Muscle layer of colon (tissue), 2 donors: ENCODE measurements around the gene DNAJC4.

Source experiments
- H3K27ac ChIP-seq: one replicate; pipeline ENCODE4 v1.7.0; 2013; ENCODE audit warnings: low read depth, mild to moderate bottlenecking, low read length, moderate library complexity
- H3K27me3 ChIP-seq, 2 donors: one replicate each; pipeline ENCODE4 v1.7.0; 2013; ENCODE audit warnings: low read length in 2 of 2, mild to moderate bottlenecking in 2 of 2; ENCODE audit not compliant: insufficient read depth in 2 of 2, control insufficient read depth in 1 of 2
- H3K36me3 ChIP-seq: one replicate; pipeline ENCODE4 v1.7.0; 2013; ENCODE audit warnings: mild to moderate bottlenecking, low read length; ENCODE audit not compliant: insufficient read depth
- H3K4me1 ChIP-seq: one replicate; pipeline ENCODE4 v1.7.0; 2013; ENCODE audit warnings: mild to moderate bottlenecking, low read length; ENCODE audit not compliant: insufficient read depth
- H3K4me3 ChIP-seq, 2 donors: one replicate each; pipeline ENCODE4 v1.7.0; 2013; ENCODE audit warnings: low read length in 2 of 2, low read depth in 1 of 2, mild to moderate bottlenecking in 1 of 2, moderate library complexity in 1 of 2
- H3K9ac ChIP-seq: one replicate; pipeline ENCODE4 v1.7.0; 2013; ENCODE audit warnings: low read length
- H3K9me3 ChIP-seq: one replicate; pipeline ENCODE4 v1.7.0; 2013; ENCODE audit warnings: mild to moderate bottlenecking, low read length
- donor health status: abdominal sarcoma.
- donor health status: Adenocarcinoma of cecum.

DNAJC4 gene

DNA sequence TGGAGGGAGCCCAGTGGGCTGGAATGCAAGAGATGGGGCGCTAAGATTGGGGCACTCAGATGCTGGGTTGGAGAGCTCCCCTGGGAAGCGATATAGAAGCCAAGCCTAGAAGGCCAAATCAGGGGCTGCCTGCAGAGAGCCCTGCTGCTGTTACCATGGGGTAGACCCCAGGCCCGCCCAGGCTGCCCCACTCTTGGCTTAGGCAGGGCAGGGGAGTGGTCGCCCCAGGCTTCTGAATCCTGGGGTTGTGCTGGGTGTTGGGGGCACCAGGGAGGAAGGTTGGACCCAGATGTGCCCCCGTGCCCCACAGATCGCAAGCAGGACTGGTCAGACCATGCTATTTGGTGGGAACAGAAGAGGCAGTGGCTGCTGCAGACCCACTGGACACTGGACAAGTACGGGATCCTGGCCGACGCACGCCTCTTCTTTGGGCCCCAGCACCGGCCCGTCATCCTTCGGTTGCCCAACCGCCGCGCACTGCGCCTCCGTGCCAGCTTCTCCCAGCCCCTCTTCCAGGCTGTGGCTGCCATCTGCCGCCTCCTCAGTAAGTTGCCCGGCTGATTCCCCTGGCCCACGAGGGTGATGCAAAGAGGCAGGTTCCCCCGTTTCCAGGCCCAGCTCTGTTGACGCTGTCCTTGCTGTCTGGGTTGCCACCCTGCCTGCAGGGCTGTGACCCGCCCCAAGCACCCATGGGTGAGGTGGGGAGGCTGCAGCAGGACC lies 19.9 kb upstream of the DNAJC4 start:
- no peak overlapping the region for H3K4me3 ChIP-seq
- H3K4me1 ChIP-seq = peaks cover 3% of the 10 kb centered on the region
- no peak overlapping the region for H3K27ac ChIP-seq
- no peaks in the 10 kb centered on the region for H3K27me3 ChIP-seq
- no peaks in the 10 kb centered on the region for H3K36me3 ChIP-seq
- no peaks in the 10 kb centered on the region for H3K9me3 ChIP-seq
- no peak overlapping the region for H3K9ac ChIP-seq

DNA sequence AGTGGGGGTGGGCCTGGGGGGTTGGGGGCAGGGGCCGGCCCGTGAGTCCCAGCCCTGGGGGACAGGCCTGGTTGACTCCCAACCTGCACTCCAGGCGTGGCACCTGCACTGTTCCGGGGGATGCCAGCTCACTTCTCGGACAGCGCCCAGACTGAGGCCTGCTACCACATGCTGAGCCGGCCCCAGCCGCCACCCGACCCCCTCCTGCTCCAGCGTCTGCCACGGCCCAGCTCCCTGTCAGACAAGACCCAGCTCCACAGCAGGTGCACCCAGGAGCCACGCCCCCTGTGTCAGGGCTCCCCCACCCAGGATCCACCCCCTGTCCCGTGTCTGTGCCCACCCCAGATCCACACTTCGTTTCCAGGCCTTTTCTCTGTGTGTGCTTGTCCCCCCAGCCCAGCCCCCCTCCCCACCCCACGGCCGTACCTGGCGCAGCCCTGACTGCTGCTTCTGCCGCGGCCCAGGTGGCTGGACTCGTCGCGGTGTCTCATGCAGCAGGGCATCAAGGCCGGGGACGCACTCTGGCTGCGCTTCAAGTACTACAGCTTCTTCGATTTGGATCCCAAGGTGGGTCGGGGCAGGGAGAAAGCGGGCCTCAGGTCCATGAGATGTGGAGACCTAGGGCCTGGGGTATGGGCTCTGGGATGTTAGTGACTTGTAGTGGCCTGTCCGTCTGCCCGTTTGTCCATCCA lies 19.0 kb upstream of the DNAJC4 start:
- peaks cover 3% of the 10 kb centered on the region for H3K4me1 ChIP-seq
- no peak overlapping the region for H3K27ac ChIP-seq
- no peaks in the 10 kb centered on the region for H3K9me3 ChIP-seq
- H3K9ac ChIP-seq = no peak overlapping the region
- no peaks in the 10 kb centered on the region for H3K27me3 ChIP-seq
- no peaks in the 10 kb centered on the region for H3K36me3 ChIP-seq
- no peak overlapping the region for H3K4me3 ChIP-seq

DNA sequence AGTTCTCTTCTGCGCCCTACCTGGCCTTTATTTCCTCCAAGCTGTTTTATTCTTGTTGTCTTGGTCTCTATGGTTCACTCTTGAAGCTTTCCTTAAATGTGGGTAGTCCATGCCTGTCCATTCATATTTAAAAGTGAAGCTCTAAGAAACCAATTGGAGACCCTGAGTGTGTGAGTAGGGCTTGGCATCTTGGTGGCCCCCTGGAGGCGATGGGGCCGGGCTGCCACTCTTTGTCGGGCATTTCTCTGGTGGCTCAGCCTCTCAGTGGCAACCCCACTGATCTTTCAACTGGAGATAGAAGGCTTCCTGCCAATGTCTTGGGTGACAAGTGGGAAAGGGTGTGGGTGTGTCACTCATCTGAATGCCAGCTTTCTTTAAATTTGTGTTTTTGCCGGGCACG lies 13.5 kb upstream of the DNAJC4 start:
- Histone ChIP-seq H3K27ac (no peak overlapping the region), H3K4me3 (no peak overlapping the region), H3K9ac (no peak overlapping the region), H3K27me3 (no peaks in the 10 kb centered on the region), H3K9me3 (no peaks in the 10 kb centered on the region), H3K36me3 (no peaks in the 10 kb centered on the region), H3K4me1 (no peaks in the 10 kb centered on the region)

DNA sequence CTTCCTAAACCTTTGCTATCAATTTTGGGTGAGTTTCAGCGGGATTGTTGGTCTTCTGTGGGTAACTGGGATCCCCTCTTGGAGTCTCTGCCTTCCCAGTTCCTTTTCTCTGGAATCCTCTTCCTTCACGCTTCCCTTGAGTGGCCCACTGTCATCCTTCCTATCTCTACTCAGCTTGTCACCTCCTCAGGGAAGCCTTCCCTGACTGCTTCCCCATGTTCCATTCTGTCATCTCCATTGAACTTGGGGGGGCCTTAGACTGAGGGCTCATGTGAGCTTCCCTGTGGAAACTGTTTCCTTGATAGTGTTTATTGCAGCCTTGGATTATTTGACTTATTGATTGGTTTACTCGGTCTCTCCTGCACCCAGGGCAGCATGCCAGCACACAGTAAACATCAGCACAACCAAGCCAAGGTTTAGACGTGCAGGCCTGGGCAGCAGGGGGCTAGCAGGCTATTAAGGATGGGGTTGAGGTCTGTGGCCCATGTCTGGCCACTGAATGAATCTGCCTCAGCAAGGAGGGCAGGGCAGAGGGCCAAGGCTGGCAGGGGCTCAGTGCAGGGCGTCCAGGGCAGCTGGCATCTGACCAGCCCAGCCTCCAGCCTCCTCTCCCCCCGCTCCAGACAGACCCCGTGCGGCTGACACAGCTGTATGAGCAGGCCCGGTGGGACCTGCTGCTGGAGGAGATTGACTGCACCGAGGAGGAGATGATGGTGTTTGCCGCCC lies 11.6 kb upstream of the DNAJC4 start:
- H3K9ac ChIP-seq = no peak overlapping the region
- no peaks in the 10 kb centered on the region for H3K27me3 ChIP-seq
- H3K36me3 ChIP-seq = no peaks in the 10 kb centered on the region
- no peaks in the 10 kb centered on the region for H3K4me1 ChIP-seq
- H3K4me3 ChIP-seq = no peak overlapping the region
- H3K27ac ChIP-seq = no peak overlapping the region
- H3K9me3 ChIP-seq = no peaks in the 10 kb centered on the region

DNA sequence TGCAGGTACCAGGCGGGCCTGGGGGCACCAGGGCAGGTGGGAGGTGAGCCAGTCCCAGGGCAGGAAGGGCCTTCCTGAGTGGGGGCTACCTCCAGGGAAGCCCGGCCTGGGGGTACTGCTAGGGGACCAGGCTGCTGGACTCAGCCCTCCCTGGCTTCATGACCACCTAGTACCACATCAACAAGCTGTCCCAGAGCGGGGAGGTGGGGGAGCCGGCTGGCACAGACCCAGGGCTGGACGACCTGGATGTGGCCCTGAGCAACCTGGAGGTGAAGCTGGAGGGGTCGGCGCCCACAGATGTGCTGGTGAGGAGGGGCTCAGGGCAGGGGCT lies 11.0 kb upstream of the DNAJC4 start:
- no peak overlapping the region for H3K27ac ChIP-seq
- no peaks in the 10 kb centered on the region for H3K9me3 ChIP-seq
- H3K4me3 ChIP-seq = no peak overlapping the region
- no peak overlapping the region for H3K9ac ChIP-seq
- no peaks in the 10 kb centered on the region for H3K4me1 ChIP-seq
- no peaks in the 10 kb centered on the region for H3K36me3 ChIP-seq
- no peaks in the 10 kb centered on the region for H3K27me3 ChIP-seq

DNA sequence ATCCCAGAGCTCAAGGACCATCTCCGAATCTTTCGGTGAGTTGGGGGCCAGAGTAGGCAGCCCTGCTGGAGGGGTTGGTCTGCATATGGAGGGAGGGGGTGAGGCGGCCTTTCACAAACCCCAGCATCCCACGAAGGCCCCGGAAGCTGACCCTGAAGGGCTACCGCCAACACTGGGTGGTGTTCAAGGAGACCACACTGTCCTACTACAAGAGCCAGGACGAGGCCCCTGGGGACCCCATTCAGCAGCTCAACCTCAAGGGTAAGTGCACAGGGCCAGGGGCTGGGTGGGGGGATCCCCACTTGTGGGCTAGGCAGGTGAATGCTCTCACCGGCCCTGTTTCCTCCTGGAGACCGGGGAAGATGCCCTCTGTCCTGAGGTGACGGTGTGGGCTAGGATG lies 10.6 kb upstream of the DNAJC4 start:
- Histone ChIP-seq H3K36me3 (no peaks in the 10 kb centered on the region), H3K27me3 (no peaks in the 10 kb centered on the region), H3K9me3 (no peaks in the 10 kb centered on the region), H3K27ac (no peak overlapping the region), H3K4me3 (no peak overlapping the region), H3K4me1 (no peaks in the 10 kb centered on the region), H3K9ac (no peak overlapping the region)

DNA sequence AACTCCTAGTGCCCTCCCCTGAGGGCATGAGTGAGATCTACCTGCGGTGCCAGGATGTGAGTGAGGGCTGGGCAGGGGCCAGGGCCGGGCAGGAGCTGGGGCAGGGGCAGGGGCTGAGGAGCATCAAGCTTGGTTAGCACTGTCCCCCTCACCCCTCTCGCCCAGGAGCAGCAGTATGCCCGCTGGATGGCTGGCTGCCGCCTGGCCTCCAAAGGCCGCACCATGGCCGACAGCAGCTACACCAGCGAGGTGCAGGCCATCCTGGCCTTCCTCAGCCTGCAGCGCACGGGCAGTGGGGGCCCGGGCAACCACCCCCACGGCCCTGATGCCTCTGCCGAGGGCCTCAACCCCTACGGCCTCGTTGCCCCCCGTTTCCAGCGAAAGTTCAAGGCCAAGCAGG lies 10.1 kb upstream of the DNAJC4 start:
- Histone ChIP-seq H3K4me1 (peaks cover 4% of the 10 kb centered on the region), H3K4me3 (no peak overlapping the region), H3K36me3 (no peaks in the 10 kb centered on the region), H3K9me3 (no peaks in the 10 kb centered on the region), H3K9ac (no peak overlapping the region), H3K27ac (no peak overlapping the region), H3K27me3 (no peaks in the 10 kb centered on the region)

DNA sequence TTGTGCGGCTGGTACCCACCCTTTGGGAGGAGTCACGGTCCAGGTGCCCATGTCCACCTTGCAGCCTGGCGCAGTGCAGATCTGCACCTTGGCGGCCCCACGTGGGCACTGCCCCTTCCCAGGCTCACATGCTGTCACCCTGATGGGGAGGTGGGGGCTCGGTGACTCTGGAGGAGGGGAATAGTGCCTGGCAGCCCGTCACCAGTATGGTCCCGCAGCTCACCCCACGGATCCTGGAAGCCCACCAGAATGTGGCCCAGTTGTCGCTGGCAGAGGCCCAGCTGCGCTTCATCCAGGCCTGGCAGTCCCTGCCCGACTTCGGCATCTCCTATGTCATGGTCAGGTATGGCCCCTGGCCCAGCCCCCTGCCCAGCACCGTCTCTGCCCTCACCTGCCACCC lies 9.6 kb upstream of the DNAJC4 start:
- H3K4me3 ChIP-seq = no peak overlapping the region
- H3K27me3 ChIP-seq = no peaks in the 10 kb centered on the region
- H3K36me3 ChIP-seq = no peaks in the 10 kb centered on the region
- H3K27ac ChIP-seq = no peak overlapping the region
- no peak overlapping the region for H3K9ac ChIP-seq
- no peaks in the 10 kb centered on the region for H3K9me3 ChIP-seq
- peaks cover 8% of the 10 kb centered on the region for H3K4me1 ChIP-seq

DNA sequence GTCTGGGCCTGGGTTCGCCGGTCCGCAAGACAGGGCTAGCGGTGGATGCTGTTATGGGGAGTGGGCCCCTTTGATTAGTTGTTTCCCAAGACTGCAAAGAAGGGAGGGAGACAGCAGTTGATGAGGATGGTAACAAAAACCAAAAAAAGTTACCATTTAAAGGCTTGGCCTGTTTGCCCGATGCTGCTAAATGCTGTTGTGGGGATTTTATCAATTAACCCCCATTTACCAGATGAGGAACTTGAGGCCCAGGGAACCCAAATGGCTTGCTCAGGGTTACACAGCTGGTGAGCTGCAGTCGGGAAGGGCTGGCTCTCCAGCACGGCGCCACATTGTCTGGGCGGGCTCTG lies 7.7 kb upstream of the DNAJC4 start:
- Histone ChIP-seq H3K4me3 (no peak overlapping the region), H3K9me3 (no peaks in the 10 kb centered on the region), H3K4me1 (peaks cover 20% of the 10 kb centered on the region), H3K27ac (no peak overlapping the region), H3K9ac (no peak overlapping the region), H3K27me3 (no peaks in the 10 kb centered on the region), H3K36me3 (no peaks in the 10 kb centered on the region)

DNA sequence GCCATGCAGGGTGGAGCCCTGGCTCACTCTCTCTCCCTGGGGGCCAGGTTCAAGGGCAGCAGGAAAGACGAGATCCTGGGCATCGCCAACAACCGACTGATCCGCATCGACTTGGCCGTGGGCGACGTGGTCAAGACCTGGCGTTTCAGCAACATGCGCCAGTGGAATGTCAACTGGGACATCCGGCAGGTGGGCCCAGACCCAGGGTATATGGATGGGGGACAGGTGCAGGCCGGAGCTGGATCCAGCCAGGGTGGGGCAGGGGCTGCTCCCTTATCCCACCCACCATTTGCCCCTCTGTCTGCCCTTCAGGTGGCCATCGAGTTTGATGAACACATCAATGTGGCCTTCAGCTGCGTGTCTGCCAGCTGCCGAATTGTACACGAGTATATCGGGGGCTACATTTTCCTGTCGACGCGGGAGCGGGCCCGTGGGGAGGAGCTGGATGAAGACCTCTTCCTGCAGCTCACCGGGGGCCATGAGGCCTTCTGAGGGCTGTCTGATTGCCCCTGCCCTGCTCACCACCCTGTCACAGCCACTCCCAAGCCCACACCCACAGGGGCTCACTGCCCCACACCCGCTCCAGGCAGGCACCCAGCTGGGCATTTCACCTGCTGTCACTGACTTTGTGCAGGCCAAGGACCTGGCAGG lies 7.2 kb upstream of the DNAJC4 start:
- peaks cover 21% of the 10 kb centered on the region for H3K4me1 ChIP-seq
- H3K36me3 ChIP-seq = no peaks in the 10 kb centered on the region
- H3K9me3 ChIP-seq = no peaks in the 10 kb centered on the region
- H3K9ac ChIP-seq = no peak overlapping the region
- H3K27ac ChIP-seq = no peak overlapping the region
- no peak overlapping the region for H3K4me3 ChIP-seq
- no peaks in the 10 kb centered on the region for H3K27me3 ChIP-seq

DNA sequence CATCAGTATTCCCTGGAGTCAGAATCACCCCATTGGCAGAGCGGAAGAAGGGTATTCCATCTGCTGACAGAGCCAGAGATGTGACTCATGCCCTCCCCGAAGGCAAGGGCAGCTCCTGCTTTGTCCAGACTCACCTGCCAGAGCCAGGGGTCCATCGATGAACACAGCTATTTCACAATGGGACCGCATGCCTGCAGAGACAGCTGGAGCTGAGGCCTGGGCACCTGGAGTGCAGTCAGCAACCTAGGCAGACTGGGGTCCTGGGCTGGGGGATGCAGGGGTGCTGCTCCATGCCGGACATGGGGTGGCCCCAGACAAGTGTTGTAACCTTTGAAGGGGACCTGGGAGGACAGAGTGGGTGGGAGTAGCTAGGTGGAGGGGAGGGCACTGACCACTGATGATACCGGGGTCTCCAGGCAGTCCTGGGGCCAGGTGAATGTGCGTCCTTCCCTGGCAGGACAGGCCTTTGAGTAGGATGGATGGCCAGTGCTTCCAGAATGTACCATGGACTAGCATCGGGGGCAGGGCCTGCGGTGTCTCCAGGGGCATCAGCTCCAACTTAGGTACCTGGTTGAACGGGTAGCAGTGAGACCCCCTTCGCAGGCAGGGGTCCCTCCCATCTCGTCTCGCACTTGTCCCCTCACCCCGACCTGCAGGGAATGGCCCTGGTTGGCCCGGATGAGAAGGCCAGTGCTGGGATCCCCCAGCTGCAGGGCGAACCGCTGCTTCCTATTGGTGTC lies 6.0 kb upstream of the DNAJC4 start:
- Histone ChIP-seq H3K4me1 (peaks cover 24% of the 10 kb centered on the region), H3K36me3 (no peaks in the 10 kb centered on the region), H3K9me3 (no peaks in the 10 kb centered on the region), H3K27me3 (no peaks in the 10 kb centered on the region), H3K9ac (no peak overlapping the region), H3K27ac (no peak overlapping the region), H3K4me3 (no peak overlapping the region)
